Mucosa of rectum (tissue), 2 donors: ENCODE measurements around the gene RAB9A.
A peak's percentile ranks its signal among the peaks of the same experiment; 100 is the strongest.
"Not testable (repeated sequence)": the region's sequence is repeated elsewhere in the genome, so short reads cannot be mapped to it uniquely, and the experiment has no call there.

Source experiments
- H3K27ac ChIP-seq, 2 donors: one replicate each; pipeline ENCODE4 v1.7.0; 2013; ENCODE audit warnings: inconsistent platforms in 2 of 2, low read depth in 2 of 2, low read length in 2 of 2
- H3K27me3 ChIP-seq, 2 donors: one replicate each; pipeline ENCODE4 v1.7.0; 2013; ENCODE audit warnings: low read length in 2 of 2; ENCODE audit not compliant: control insufficient read depth in 2 of 2, insufficient read depth in 2 of 2
- H3K36me3 ChIP-seq, 2 donors: one replicate each; pipeline ENCODE4 v1.7.0; 2013; ENCODE audit warnings: low read length in 2 of 2; ENCODE audit not compliant: control insufficient read depth in 2 of 2, insufficient read depth in 2 of 2
- H3K4me1 ChIP-seq, 2 donors: one replicate each; pipeline ENCODE4 v1.7.0; 2013; ENCODE audit warnings: low read length in 2 of 2, mild to moderate bottlenecking in 1 of 2; ENCODE audit not compliant: control insufficient read depth in 2 of 2, insufficient read depth in 2 of 2
- H3K4me3 ChIP-seq, 2 donors: one replicate each; pipeline ENCODE4 v1.7.0; 2013; ENCODE audit warnings: low read length in 2 of 2
- H3K9ac ChIP-seq, 2 donors: one replicate each; pipeline ENCODE4 v1.7.0; 2013; ENCODE audit warnings: low read length in 2 of 2, low read depth in 1 of 2, mild to moderate bottlenecking in 1 of 2
- H3K9me3 ChIP-seq, 2 donors: one replicate each; pipeline ENCODE4 v1.7.0; 2013; ENCODE audit warnings: low read length in 2 of 2; ENCODE audit not compliant: control insufficient read depth in 2 of 2
- donor health status: healthy.
- donor health status: Normal muscosa, but diverticular disease.

The RAB9A gene, protein sequence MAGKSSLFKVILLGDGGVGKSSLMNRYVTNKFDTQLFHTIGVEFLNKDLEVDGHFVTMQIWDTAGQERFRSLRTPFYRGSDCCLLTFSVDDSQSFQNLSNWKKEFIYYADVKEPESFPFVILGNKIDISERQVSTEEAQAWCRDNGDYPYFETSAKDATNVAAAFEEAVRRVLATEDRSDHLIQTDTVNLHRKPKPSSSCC

DNA sequence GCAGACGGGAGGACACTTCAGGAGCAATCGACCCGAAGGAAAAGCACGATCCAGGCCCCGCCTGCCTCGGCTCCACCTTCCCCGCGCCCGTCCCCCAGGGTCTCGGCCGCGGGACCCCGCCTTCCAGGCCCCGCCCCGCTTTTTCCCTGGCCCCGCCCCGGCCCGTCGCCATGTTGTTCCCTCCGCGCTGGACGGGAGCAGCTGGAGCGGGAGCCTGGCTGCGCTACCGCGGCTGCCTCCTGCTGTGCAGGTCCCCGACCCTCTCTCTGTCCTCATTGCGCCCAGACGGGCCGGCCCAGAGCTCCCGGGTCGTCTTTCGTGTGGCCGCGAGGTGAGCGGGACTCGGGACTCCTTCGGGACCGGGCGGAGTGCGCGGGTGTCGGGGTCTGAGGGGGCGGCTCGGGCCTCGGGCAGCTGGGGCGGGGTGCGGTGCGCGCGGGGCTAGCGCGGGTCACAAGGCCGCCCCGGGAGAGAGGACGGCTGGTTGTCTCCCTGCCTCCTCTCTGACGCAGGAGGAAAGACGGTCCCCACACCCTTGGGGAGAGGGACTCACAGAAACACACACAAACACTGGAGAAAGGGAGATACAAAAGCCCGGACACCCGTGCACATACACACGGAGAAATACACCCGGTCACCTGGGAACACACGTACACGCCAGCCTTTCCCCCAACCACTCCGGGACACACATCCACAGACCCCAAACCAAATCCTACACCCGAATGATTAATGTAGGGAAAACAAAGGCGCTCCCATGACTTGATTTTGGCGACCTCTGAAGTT lies at the start of gene RAB9A:
Gene RAB9A (plus strand): TSS at position 171 of the 783 bp plus-strand sequence. CDS start 19,619 bp downstream, outside the sequence.
- Histone ChIP-seq H3K9ac (peak within 1 kb of the TSS; percentile 84 to 88), H3K4me3 (peak within 1 kb of the TSS; percentile 66 to 77), H3K4me1 (peaks cover 0 to 15% of the 10 kb centered on the region in 2 donors), H3K9me3 (no peaks in the 10 kb centered on the region), H3K27me3 (peaks cover 4 to 8% of the 10 kb centered on the region in 2 donors), H3K36me3 (no peaks in the 10 kb centered on the region), H3K27ac (peak within 1 kb of the TSS; percentile 87 to 93)

DNA sequence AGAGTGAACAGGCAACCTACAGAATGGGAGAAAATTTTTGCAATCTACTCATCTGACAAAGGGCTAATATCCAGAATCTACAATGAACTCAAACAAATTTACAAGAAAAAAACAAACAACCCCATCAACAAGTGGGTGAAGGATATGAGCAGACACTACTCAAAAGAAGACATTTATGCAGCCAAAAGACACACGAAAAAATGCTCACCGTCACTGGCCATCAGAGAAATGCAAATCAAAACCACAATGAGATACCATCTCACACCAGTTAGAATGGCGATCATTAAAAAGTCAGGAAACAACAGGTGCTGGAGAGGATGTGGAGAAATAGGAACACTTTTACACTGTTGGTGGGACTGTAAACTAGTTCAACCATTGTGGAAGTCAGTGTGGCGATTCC lies 47.2 kb upstream of the RAB9A start:
- H3K4me3 ChIP-seq, H3K9ac ChIP-seq, H3K27ac ChIP-seq, H3K9me3 ChIP-seq, H3K4me1 ChIP-seq, H3K36me3 ChIP-seq: not testable (repeated sequence)
- H3K27me3 ChIP-seq: peaks cover 10 to 12% of the 10 kb centered on the region in 2 donors

DNA sequence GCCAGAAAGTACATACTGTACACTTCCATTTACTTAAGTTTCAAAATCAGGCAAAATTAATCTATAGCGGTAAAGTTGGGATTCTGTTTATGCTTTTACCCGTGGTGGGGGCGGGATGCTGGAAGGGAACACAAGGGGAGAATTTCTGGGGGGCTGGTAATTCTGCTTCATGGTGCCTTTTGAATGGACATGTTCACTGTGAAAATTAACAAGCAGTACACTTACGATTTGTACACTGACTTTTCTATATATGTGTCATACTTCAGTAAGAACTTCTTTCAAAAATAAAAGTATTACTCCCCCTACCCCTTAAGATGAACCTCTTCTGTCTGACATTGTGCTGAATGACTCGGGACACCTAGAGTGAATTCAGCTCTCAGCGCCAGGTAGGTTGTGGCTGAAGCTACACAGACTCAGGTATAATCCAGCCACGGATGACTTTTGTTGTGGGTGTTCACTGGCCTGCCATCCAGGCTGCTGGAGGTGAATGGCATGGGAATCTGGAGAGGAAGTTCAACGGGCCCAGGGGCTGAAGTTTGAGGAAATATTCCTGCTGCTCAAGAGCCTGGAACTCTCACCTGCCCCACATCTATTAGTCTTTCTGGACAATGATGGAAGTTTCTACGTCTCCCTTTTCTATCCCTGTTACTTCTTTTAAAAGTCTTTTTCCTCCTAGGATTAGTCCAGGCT lies 43.3 kb upstream of the RAB9A start:
- H3K4me3 ChIP-seq: no peak overlapping the region
- H3K36me3 ChIP-seq: no peaks in the 10 kb centered on the region
- H3K27me3 ChIP-seq: peaks cover 6 to 8% of the 10 kb centered on the region in 2 donors
- H3K9ac ChIP-seq: no peak overlapping the region
- H3K27ac ChIP-seq: no peak overlapping the region
- H3K4me1 ChIP-seq: no peaks in the 10 kb centered on the region
- H3K9me3 ChIP-seq: no peaks in the 10 kb centered on the region

GRCh38 chrX:13646154-13646549 lies 42.8 kb upstream of the RAB9A start:
- H3K4me1 ChIP-seq: no peaks in the 10 kb centered on the region
- no peaks in the 10 kb centered on the region for H3K9me3 ChIP-seq
- no peak overlapping the region for H3K4me3 ChIP-seq
- no peak overlapping the region for H3K27ac ChIP-seq
- no peak overlapping the region for H3K9ac ChIP-seq
- peaks cover 6 to 7% of the 10 kb centered on the region in 2 donors for H3K27me3 ChIP-seq
- no peaks in the 10 kb centered on the region for H3K36me3 ChIP-seq

DNA sequence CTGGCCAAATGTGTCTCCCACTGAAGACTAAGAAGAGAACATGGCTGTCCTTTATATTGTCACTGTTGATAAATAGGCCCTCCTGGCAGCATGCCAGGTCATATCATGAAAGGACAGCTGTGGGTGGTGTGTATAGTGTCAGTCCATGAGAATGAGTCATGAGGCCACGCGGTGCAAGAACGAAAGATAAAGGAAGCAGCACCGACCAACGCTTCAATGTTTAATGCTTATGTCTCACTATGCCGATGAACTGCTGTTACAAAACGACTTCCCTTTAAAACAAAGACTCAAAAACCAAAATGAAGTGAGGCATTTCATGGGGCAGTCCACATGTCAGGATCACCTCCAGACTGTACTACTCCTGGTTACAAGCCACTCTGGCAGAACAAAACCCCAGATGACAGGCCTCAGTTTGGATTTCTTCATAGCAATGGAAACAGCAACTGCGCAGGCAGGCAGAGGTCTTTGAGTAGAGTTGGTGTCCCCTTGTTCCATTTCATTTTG lies 41.2 kb upstream of the RAB9A start:
- no peak overlapping the region for H3K27ac ChIP-seq
- H3K9me3 ChIP-seq: no peaks in the 10 kb centered on the region
- no peaks in the 10 kb centered on the region for H3K36me3 ChIP-seq
- H3K27me3 ChIP-seq: peaks cover 5 to 6% of the 10 kb centered on the region in 2 donors
- no peak overlapping the region for H3K9ac ChIP-seq
- peaks cover 0 to 5% of the 10 kb centered on the region in 2 donors for H3K4me1 ChIP-seq
- H3K4me3 ChIP-seq: no peak overlapping the region

GRCh38 chrX:13648336-13648735 lies 40.6 kb upstream of the RAB9A start:
- H3K27me3 ChIP-seq, H3K9me3 ChIP-seq: not testable (repeated sequence)

DNA sequence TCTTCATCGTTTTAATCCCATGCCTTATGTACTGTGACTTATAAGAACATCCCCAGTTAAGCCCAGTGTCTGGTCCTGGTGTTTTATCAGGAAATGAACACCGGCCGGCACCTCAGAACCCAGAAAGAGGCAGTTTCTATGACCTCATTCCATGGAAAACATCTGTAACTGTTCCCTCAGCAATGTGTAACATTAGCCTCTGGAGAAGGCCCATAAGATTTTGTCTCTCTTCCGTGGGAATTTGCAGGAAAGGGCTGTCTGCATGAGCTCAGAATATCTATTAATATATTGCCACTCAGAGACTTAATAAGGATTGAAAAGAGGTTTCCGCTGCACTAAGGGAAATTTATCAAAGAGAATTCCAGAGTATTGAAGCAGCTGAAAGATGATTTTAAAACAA lies 39.1 kb upstream of the RAB9A start:
- no peaks in the 10 kb centered on the region for H3K9me3 ChIP-seq
- H3K36me3 ChIP-seq: no peaks in the 10 kb centered on the region
- H3K27ac ChIP-seq: no peak overlapping the region

More at GRCh38 chrX:13648336-13648735, 40.6 kb upstream of the RAB9A start:
- not testable (repeated sequence) for H3K27ac ChIP-seq, H3K9ac ChIP-seq, H3K36me3 ChIP-seq, H3K4me3 ChIP-seq, H3K4me1 ChIP-seq

GRCh38 chrX:13650318-13650717 lies 38.6 kb upstream of the RAB9A start:
- peaks cover 2 to 6% of the 10 kb centered on the region in 2 donors for H3K27me3 ChIP-seq
- no peaks in the 10 kb centered on the region for H3K36me3 ChIP-seq
- H3K27ac ChIP-seq: no peak overlapping the region
- H3K9ac ChIP-seq: no peak overlapping the region
- H3K4me3 ChIP-seq: no peak overlapping the region
- peaks cover 0 to 8% of the 10 kb centered on the region in 2 donors for H3K4me1 ChIP-seq
- no peaks in the 10 kb centered on the region for H3K9me3 ChIP-seq

More for the DNA sequence above, 39.1 kb upstream of the RAB9A start:
- Histone ChIP-seq H3K4me3 (no peak overlapping the region), H3K27me3 (peaks cover 2 to 6% of the 10 kb centered on the region in 2 donors), H3K9ac (no peak overlapping the region), H3K4me1 (peaks cover 0 to 8% of the 10 kb centered on the region in 2 donors)

- Histone ChIP-seq H3K27ac (no peak overlapping the region), H3K9me3 (no peaks in the 10 kb centered on the region), H3K36me3 (peaks cover 0 to 3% of the 10 kb centered on the region in 2 donors), H3K4me3 (no peak overlapping the region), H3K9ac (no peak overlapping the region), H3K27me3 (peaks cover 1 to 2% of the 10 kb centered on the region in 2 donors), H3K4me1 (peaks cover 0 to 8% of the 10 kb centered on the region in 2 donors)
Observed at GRCh38 chrX:13651150-13651549, 37.8 kb upstream of the RAB9A start.
